Neuron (in vitro differentiated cells): Measurements from ENCODE around the gene FBN3.

Experiments used
- H2AFZ ChIP-seq: one replicate; pipeline ENCODE4 v1.6.1; 2013; ENCODE audit warnings: low read depth, mild to moderate bottlenecking, inconsistent platforms, low read length, moderate library complexity
- H3K27me3 ChIP-seq: one replicate; pipeline ENCODE4 v1.6.1; 2013; ENCODE audit warnings: low read length; ENCODE audit not compliant: insufficient read depth
- H3K36me3 ChIP-seq: one replicate; pipeline ENCODE4 v1.6.1; 2013; ENCODE audit warnings: low read length; ENCODE audit not compliant: insufficient read depth
- H3K4me1 ChIP-seq: one replicate; pipeline ENCODE4 v1.6.1; 2013; ENCODE audit warnings: low read length; ENCODE audit not compliant: insufficient read depth
- H3K4me3 ChIP-seq: 2 replicates; pipeline ENCODE4 v1.5.1; 2013; ENCODE audit warnings: mild to moderate bottlenecking, low read length, moderate library complexity
- H3K9me3 ChIP-seq: one replicate; pipeline ENCODE4 v1.6.1; 2013; ENCODE audit warnings: low read length

Gene FBN3

DNA sequence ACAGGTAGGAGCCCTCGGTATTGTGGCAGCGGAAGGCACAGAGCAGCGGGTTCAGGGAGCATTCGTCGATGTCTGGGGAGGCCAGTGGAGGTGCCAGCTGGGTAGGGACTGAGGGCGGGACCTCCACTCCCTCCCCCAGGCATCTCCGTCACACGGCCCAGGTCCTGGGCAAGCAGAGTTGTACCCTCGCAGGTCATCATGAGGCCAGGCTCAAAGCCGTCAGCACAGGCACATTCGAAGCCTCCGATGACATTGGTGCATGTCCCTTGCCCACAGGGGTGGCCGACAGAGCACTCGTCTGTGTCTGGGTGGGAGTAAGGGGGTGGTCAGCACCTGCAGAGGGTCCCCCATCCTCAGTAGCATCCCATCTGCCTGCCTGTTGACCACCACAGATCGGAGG, 61.5 kb downstream of the FBN3 start:
- H2AFZ ChIP-seq = no peak overlapping the region
- H3K27me3 ChIP-seq = no peaks in the 10 kb centered on the region
- peaks cover 14% of the 10 kb centered on the region for H3K9me3 ChIP-seq
- peaks cover 8% of the 10 kb centered on the region for H3K36me3 ChIP-seq
- H3K4me1 ChIP-seq = peaks cover 16% of the 10 kb centered on the region
- no peak overlapping the region for H3K4me3 ChIP-seq

DNA sequence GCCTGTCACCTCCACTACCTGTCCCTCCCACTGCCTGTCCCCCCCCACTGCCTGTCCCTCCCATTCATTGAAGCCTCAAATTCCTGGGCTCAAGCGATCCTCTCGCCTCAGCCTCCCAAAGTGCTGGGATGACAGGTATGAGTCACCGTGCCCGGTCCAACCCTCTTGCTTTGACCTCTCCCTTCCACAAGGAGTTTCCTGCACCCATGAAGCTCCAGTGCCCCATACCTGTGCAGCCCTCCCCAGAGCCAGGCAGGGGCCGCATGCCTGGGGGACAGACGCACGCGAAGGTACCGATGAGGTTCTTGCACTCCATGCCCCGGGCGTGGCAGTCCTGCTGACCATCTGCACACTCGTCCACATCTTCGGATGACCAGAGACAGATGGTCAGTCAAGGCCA, 62.5 kb downstream of the FBN3 start:
- H3K36me3 ChIP-seq = peaks cover 8% of the 10 kb centered on the region
- H2AFZ ChIP-seq = no peak overlapping the region
- H3K4me3 ChIP-seq = no peak overlapping the region
- H3K9me3 ChIP-seq = peaks cover 14% of the 10 kb centered on the region
- no peaks in the 10 kb centered on the region for H3K27me3 ChIP-seq
- H3K4me1 ChIP-seq = peaks cover 16% of the 10 kb centered on the region

GRCh38 chr19:8085598-8086408, 63.6 kb downstream of the FBN3 start:
- Histone ChIP-seq H3K9me3 (peaks cover 10% of the 10 kb centered on the region), H3K4me1 (peaks cover 16% of the 10 kb centered on the region), H2AFZ (no peak overlapping the region), H3K27me3 (no peaks in the 10 kb centered on the region), H3K4me3 (no peak overlapping the region), H3K36me3 (peaks cover 8% of the 10 kb centered on the region)

DNA sequence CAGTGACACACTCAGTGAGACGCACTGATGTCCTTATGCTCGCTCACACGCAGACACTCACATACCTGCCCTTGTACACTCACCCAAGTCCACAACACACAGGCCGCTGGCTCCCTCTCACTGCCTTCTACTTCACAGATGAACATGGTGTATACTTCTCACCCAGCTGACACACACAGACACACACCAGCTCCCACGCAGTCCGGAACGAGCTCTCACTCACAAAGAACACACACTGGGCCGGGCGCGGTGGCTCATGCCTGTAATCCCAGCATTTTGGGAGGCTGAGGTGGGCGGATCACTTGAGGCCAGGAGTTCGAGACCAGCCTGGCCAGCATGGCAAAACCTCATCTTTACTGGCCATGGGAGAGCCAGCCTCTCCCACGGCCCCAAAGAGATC, 65.2 kb downstream of the FBN3 start:
- Histone ChIP-seq H3K36me3 (peaks cover 8% of the 10 kb centered on the region), H3K4me1 (peaks cover 16% of the 10 kb centered on the region), H3K27me3 (no peaks in the 10 kb centered on the region), H2AFZ (no peak overlapping the region), H3K4me3 (no peak overlapping the region), H3K9me3 (peaks cover 6% of the 10 kb centered on the region)

GRCh38 chr19:8083141-8083540, 66.3 kb downstream of the FBN3 start:
- Histone ChIP-seq H3K4me3 (no peak overlapping the region), H3K36me3 (peaks cover 3% of the 10 kb centered on the region), H3K9me3 (peaks cover 4% of the 10 kb centered on the region), H3K4me1 (peaks cover 16% of the 10 kb centered on the region), H3K27me3 (no peaks in the 10 kb centered on the region), H2AFZ (no peak overlapping the region)

DNA sequence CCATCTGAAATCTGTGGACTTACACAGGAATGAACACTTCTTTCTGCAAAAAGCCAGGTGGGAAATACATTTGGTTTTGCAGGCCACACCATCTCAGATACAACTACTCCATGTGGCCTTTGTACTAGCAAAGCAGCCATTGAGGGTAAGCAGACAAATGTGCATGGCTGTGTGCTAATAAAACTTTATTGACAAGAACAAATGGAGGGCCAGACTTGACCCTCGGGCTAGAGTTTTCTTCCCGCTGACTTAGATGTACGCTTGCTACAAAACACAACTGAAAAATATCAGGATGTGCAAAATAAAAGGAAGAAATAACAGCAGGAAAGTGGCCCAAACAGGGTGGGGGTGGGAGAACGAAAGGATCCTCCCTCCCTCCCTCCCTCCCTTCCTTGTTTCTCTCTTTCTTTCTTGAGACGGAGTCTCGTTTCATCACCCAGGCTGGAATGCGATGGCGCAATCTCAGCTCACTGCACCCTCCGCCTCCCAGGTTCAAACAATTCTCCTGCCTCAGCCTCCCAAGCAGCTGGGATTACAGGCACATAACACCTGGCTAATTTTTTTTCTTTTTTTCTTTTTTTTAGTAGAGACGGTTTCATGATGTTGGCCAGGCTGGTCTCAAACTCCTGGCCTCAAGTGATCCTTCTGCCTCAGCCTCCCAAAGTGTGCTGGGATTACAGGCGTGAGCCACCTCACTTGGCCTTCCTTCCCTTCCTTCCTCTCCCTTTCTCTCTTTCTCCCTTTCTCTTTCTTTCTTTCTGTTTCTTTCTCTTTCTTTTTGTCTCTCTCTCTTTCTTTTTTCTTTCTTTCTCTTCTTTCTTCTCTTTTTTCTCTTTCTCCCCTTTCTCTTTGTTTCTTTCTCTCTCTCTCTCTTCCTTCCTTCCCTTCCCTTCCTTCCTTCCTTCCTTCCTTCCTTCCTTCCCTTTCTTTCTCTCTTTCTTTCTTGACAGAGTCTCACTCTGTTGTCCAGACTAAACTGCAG, 67.5 kb downstream of the FBN3 start:
- Histone ChIP-seq H3K9me3 (no peaks in the 10 kb centered on the region), H2AFZ (no peak overlapping the region), H3K36me3 (no peaks in the 10 kb centered on the region), H3K4me3 (no peak overlapping the region), H3K27me3 (no peaks in the 10 kb centered on the region), H3K4me1 (peaks cover 14% of the 10 kb centered on the region)

- no peaks in the 10 kb centered on the region for H3K36me3 ChIP-seq
- H3K4me1 ChIP-seq = peaks cover 10% of the 10 kb centered on the region
- no peak overlapping the region for H3K4me3 ChIP-seq
- no peak overlapping the region for H2AFZ ChIP-seq
- no peaks in the 10 kb centered on the region for H3K9me3 ChIP-seq
- no peaks in the 10 kb centered on the region for H3K27me3 ChIP-seq
Measured at GRCh38 chr19:8080832-8081231, 68.6 kb downstream of the FBN3 start.

GRCh38 chr19:8079988-8080387, 69.4 kb downstream of the FBN3 start:
- Histone ChIP-seq H3K4me3 (no peak overlapping the region), H3K9me3 (no peaks in the 10 kb centered on the region), H3K4me1 (peaks cover 7% of the 10 kb centered on the region), H3K27me3 (no peaks in the 10 kb centered on the region), H2AFZ (no peak overlapping the region), H3K36me3 (no peaks in the 10 kb centered on the region)

- H3K36me3 ChIP-seq = peaks cover 2% of the 10 kb centered on the region
Measured at GRCh38 chr19:8075158-8076074, 74.0 kb downstream of the FBN3 start.

GRCh38 chr19:8074501-8074900, 74.9 kb downstream of the FBN3 start:
- Histone ChIP-seq H3K27me3 (no peaks in the 10 kb centered on the region), H2AFZ (no peak overlapping the region), H3K36me3 (peaks cover 2% of the 10 kb centered on the region), H3K9me3 (no peaks in the 10 kb centered on the region), H3K4me1 (peaks cover 7% of the 10 kb centered on the region), H3K4me3 (no peak overlapping the region)

More at GRCh38 chr19:8075158-8076074, 74.0 kb downstream of the FBN3 start:
- no peak overlapping the region for H2AFZ ChIP-seq
- H3K4me1 ChIP-seq = peaks cover 7% of the 10 kb centered on the region
- H3K27me3 ChIP-seq = no peaks in the 10 kb centered on the region
- no peak overlapping the region for H3K4me3 ChIP-seq
- no peaks in the 10 kb centered on the region for H3K9me3 ChIP-seq

- Histone ChIP-seq H3K4me3 (no peak overlapping the region), H2AFZ (no peak overlapping the region)
Measured at GRCh38 chr19:8071912-8072311, 77.5 kb downstream of the FBN3 start.

DNA sequence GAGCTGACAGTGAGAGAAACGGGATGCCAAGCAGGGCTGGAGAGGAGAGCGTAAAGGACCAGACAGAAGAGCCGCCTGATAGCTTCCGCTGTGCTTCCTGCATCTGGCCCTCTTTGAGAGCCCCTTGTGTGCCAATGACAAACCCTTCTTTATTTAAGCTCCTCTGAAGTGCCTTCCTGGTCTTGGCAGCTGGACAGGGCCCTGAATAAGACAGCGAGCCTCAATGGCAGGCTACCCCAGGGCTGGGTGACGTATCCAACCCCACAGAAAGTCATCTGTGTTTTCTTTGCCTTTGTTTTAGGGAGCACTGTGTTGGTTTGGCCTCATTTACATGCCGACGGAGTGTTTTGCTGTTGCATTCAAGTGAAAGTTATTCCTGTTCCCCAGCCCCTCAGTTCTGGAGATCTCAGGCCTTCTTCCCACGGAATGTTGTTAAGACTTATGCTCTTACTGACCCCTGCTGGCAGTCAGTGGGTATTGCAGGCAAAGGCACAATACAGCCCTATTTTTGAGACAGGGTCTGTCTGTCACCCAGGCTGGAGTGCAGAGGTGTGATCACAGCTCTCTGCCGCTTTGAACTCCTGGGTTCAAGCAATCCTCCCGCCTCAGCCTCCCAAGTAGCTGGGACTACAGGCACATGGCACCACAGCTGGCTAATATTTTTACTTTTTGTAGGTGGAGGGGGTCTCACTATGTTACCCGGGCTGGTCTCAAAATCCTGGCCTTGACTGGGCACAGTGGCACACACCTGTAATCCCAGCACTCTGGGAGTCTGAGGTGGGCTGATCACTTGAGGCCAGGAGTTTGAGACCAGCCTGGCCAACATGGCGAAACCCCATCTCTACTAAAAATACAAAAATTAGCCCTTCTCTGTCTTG, 80.1 kb downstream of the FBN3 start:
- Histone ChIP-seq H3K9me3 (peaks cover 4% of the 10 kb centered on the region), H3K4me3 (no peak overlapping the region), H2AFZ (no peak overlapping the region), H3K4me1 (no peaks in the 10 kb centered on the region), H3K27me3 (no peaks in the 10 kb centered on the region), H3K36me3 (peaks cover 2% of the 10 kb centered on the region)

More at GRCh38 chr19:8071912-8072311, 77.5 kb downstream of the FBN3 start:
- H3K4me1 ChIP-seq = peaks cover 7% of the 10 kb centered on the region
- H3K27me3 ChIP-seq = no peaks in the 10 kb centered on the region
- H3K36me3 ChIP-seq = peaks cover 2% of the 10 kb centered on the region
- peaks cover 4% of the 10 kb centered on the region for H3K9me3 ChIP-seq
